Endothelial cell of umbilical vein (primary cell): ENCODE results near the gene PDE1A. TPM values are rescaled to one million over a fixed set of nuclear protein-coding genes. Genes with fewer than 3 reads are reported as not detected.

Experiments
- BruUV-seq: library from RNA; stranded (reverse); fragments of 400-500 nt; replicated peaks from 2 replicates; lab custom pipeline; 2021; lab: Mats Ljungman, UMichigan
- CTCF ChIA-PET: fragments of 300-600, 350-600 bp; sonication (Branson Sonifier 250); formaldehyde crosslinking; loops from one replicate; lab custom pipeline; 2021; ENCODE audit warnings: antibody characterized with exemption, inconsistent platforms; lab: Charles Lee
- POLR2A ChIA-PET: fragments of 300-600, 350-600 bp; sonication (Branson Sonifier 250); formaldehyde crosslinking; loops from one replicate; lab custom pipeline; 2021; ENCODE audit warnings: antibody characterized with exemption, inconsistent platforms; lab: Charles Lee
- DNase-seq: peaks from one replicate; pipeline ENCODE4 v3.0.0-alpha.2; 2011; ENCODE audit warnings: low read depth, low spot score
- FAIRE-seq: peaks from 2 replicates; lab custom pipeline; 2011; peaks lifted over from hg19 to GRCh38; lab: Jason Lieb, UNC
- H2AFZ ChIP-seq: 2 replicates; pipeline ENCODE4 v1.6.0; 2012; ENCODE audit warnings: low read depth, low read length, control low read depth, inconsistent platforms
- H3K27ac ChIP-seq: 2 replicates; pipeline ENCODE4 v1.5.1; 2011; ENCODE audit warnings: low read depth, mild to moderate bottlenecking, control low read depth, low read length, moderate library complexity; ENCODE audit not compliant: insufficient read depth
- H3K27me3 ChIP-seq, 2 experiments: 2 replicates each; pipeline versions ENCODE4 v1.6.0 to v1.6.1; 2011; ENCODE audit warnings: low read length in 2 of 2, mixed read lengths in 1 of 2; ENCODE audit not compliant: control insufficient read depth in 2 of 2, insufficient read depth in 2 of 2
- H3K36me3 ChIP-seq, 2 experiments: 2 replicates in 1 of 2; 3 replicates in 1 of 2; pipeline ENCODE4 v1.5.1; 2011; ENCODE audit warnings: low read length in 2 of 2, mild to moderate bottlenecking in 1 of 2, moderate library complexity in 1 of 2; ENCODE audit not compliant: control insufficient read depth in 2 of 2, insufficient read depth in 2 of 2; ENCODE audit errors: extremely low read depth in 1 of 2
- H3K4me1 ChIP-seq: 3 replicates; pipeline ENCODE4 v1.5.1; 2011; ENCODE audit warnings: mild to moderate bottlenecking, low read length; ENCODE audit not compliant: control insufficient read depth, insufficient read depth; ENCODE audit errors: extremely low read depth
- H3K4me2 ChIP-seq: 2 replicates; pipeline ENCODE4 v1.6.1; 2011; ENCODE audit warnings: low read length, control low read depth, mixed read lengths; ENCODE audit not compliant: insufficient read depth
- H3K4me3 ChIP-seq, 3 experiments: fragments of 200-600 bp in 1 of 3; sonication (generic), shearing (Covaris generic) in 1 of 3; replicated peaks in 1 of 3; 2 replicates each; pipeline ENCODE4 v1.5.1; 2011 to 2016; ENCODE audit warnings: control low read depth in 3 of 3, low read length in 3 of 3, mild to moderate bottlenecking in 2 of 3, inconsistent platforms in 1 of 3, low read depth in 1 of 3, moderate library complexity in 1 of 3; ENCODE audit not compliant: insufficient read depth in 1 of 3
- H3K79me2 ChIP-seq: 2 replicates; pipeline ENCODE4 v1.6.0; 2012; ENCODE audit warnings: low read length, inconsistent platforms; ENCODE audit not compliant: control insufficient read depth, insufficient read depth
- H3K9ac ChIP-seq: replicated peaks from 2 replicates; pipeline ENCODE3; 2011; ENCODE audit warnings: low read length, control low read depth; ENCODE audit not compliant: insufficient read depth; ENCODE audit errors: extremely low read depth
- H3K9me1 ChIP-seq: replicated peaks from 3 replicates; pipeline ENCODE4 v1.6.0; 2011; ENCODE audit warnings: mild to moderate bottlenecking, low read length; ENCODE audit not compliant: control insufficient read depth, insufficient read depth; ENCODE audit errors: extremely low read depth
- H3K9me3 ChIP-seq: replicated peaks from 2 replicates; pipeline ENCODE4 v1.5.1; 2012; ENCODE audit warnings: low read length, inconsistent platforms; ENCODE audit not compliant: control insufficient read depth, insufficient read depth
- H4K20me1 ChIP-seq: replicated peaks from 2 replicates; pipeline ENCODE3; 2011; ENCODE audit warnings: mild to moderate bottlenecking, low read length; ENCODE audit not compliant: control insufficient read depth, insufficient read depth; ENCODE audit errors: extremely low read depth
- EZH2 ChIP-seq: IDR thresholded peaks from 2 replicates; pipeline ENCODE4 v1.6.1; 2012; ENCODE audit warnings: borderline replicate concordance, low read depth, mild to moderate bottlenecking, moderate library complexity, low read length, inconsistent platforms; ENCODE audit not compliant: severe bottlenecking
- FOS ChIP-seq: IDR thresholded peaks from 2 replicates; pipeline ENCODE4 v1.6.1; 2011; ENCODE audit warnings: mild to moderate bottlenecking, low read length, moderate library complexity, borderline replicate concordance; ENCODE audit not compliant: insufficient read depth
- GATA2 ChIP-seq: IDR thresholded peaks from 2 replicates; pipeline ENCODE4 v1.7.0; 2011; ENCODE audit warnings: low read depth, mild to moderate bottlenecking, moderate library complexity, mixed read lengths, low read length; ENCODE audit not compliant: insufficient read length, insufficient read depth
- JUN ChIP-seq: IDR thresholded peaks from 2 replicates; pipeline ENCODE4 v1.6.1; 2011; ENCODE audit warnings: borderline replicate concordance, low read depth; ENCODE audit not compliant: insufficient read length, insufficient read depth
- MYC ChIP-seq: IDR thresholded peaks from one replicate; pipeline ENCODE4 v1.6.1; 2011; ENCODE audit warnings: mild to moderate bottlenecking, low read depth, low read length
- POLR2A ChIP-seq: IDR thresholded peaks from 2 replicates; pipeline ENCODE4 v1.6.1; 2012; ENCODE audit warnings: low read depth, mild to moderate bottlenecking, control low read depth, low read length
- POLR2AphosphoS5 ChIP-seq: IDR thresholded peaks from 2 replicates; pipeline ENCODE4 v1.6.1; 2012; ENCODE audit warnings: low read depth, mild to moderate bottlenecking, control low read depth, low read length, moderate library complexity; ENCODE audit not compliant: insufficient read depth
- dilution Hi-C: fragments of 300-500 bp; cut with MboI; formaldehyde crosslinking; loops from one replicate; pipeline ENCODE4 v1.15.0; 2019; ENCODE audit warnings: low sequenced_read_pairs; ENCODE audit not compliant: extremely low pct_ligation_motif_present
- intact Hi-C: fragments of 100-400 bp; cut with micrococcal nuclease; formaldehyde crosslinking; loops from one replicate; pipeline ENCODE4 v1.10.0; 2022
- polyA plus RNA-seq, 4 experiments: library from polyadenylated mRNA; depleted of rRNA in 3 of 4; stranded (reverse) in 3 of 4; unstranded in 1 of 4; fragments of >200 nt; gene quantifications; 2 replicates each; pipeline versions ENCODE4 v1.2.1 to v1.2.3, GENCODE V29; 2011 to 2012; ENCODE audit warnings: missing spikeins in 1 of 4
- total RNA-seq: library from RNA; stranded (reverse); gene quantifications from 2 replicates; pipeline ENCODE4 v1.2.3, GENCODE V29; 2021
- TF ChIP-seq, protein P1 (sequence below): IDR thresholded peaks from 2 replicates; pipeline ENCODE4 v1.6.1; 2011; ENCODE audit not compliant: insufficient read depth, insufficient read length
- TF ChIP-seq, protein P2 (sequence below), 2 donors: IDR thresholded peaks; 1 replicate in 1 of 2; 2 replicates in 1 of 2; pipeline ENCODE4 v1.5.1; 2011; ENCODE audit warnings: low read length in 2 of 2, mild to moderate bottlenecking in 2 of 2, moderate library complexity in 2 of 2, control low read depth in 1 of 2, inconsistent platforms in 1 of 2, low read depth in 1 of 2; ENCODE audit not compliant: insufficient read depth in 1 of 2; ENCODE audit errors: extremely low read depth in 1 of 2

Gene PDE1A
- total and polyA plus RNA-seq, 2 donors (not counting 3 experiments of a cell fraction or from before 2014, with no cell fraction given): 0.43 to 0.49 TPM

DNA sequence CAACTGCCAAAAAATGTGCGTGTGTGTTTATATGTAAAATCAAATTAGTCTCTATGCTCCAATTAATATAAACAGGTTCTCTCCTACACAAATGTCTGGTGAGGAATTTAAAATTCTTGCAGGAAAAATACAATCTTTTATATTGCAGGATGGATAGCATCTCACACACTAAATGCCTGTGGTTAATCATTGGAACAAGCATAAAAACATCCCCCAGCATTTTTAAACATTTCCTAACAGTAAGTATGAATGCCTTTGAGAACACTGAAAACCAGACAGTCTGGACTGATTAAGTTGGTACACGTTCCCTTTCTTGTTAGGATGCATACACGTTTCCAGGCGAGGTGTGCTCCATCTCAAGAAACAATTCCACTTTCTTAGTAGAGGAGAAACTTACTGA lies 29.9 kb upstream of the PDE1A start:
- Histone ChIP-seq H3K9ac (no peak overlapping the region), H3K9me1 (no peaks in the 10 kb centered on the region), H3K9me3 (no peaks in the 10 kb centered on the region), H3K4me3 (no peak overlapping the region), H3K4me2 (no peak overlapping the region), H3K27me3 (no peaks in the 10 kb centered on the region), H3K27ac (no peak overlapping the region), H3K4me1 (no peaks in the 10 kb centered on the region), H4K20me1 (no peaks in the 10 kb centered on the region), H3K79me2 (no peaks in the 10 kb centered on the region), H3K36me3 (no peaks in the 10 kb centered on the region), H2AFZ (no peak overlapping the region)
- intact Hi-C loops (no loop called here), dilution Hi-C loops (no loop called here)
- no peak for DNase-seq
- ChIA-PET CTCF (no interaction called here), POLR2A (no interaction called here)
- BruUV-seq: no TSS peak
- FAIRE-seq: no peak
- TF ChIP-seq FOS: no peak
- no peak for TF ChIP-seq MYC
- TF ChIP-seq, protein P1, sequence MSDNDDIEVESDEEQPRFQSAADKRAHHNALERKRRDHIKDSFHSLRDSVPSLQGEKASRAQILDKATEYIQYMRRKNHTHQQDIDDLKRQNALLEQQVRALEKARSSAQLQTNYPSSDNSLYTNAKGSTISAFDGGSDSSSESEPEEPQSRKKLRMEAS: no peak
- no peak for TF ChIP-seq POLR2A
- no peak for TF ChIP-seq POLR2AphosphoS5
- TF ChIP-seq, protein P2, sequence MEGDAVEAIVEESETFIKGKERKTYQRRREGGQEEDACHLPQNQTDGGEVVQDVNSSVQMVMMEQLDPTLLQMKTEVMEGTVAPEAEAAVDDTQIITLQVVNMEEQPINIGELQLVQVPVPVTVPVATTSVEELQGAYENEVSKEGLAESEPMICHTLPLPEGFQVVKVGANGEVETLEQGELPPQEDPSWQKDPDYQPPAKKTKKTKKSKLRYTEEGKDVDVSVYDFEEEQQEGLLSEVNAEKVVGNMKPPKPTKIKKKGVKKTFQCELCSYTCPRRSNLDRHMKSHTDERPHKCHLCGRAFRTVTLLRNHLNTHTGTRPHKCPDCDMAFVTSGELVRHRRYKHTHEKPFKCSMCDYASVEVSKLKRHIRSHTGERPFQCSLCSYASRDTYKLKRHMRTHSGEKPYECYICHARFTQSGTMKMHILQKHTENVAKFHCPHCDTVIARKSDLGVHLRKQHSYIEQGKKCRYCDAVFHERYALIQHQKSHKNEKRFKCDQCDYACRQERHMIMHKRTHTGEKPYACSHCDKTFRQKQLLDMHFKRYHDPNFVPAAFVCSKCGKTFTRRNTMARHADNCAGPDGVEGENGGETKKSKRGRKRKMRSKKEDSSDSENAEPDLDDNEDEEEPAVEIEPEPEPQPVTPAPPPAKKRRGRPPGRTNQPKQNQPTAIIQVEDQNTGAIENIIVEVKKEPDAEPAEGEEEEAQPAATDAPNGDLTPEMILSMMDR (IDR thresholded peaks at IDR 0.05; ENCODE audit: extremely low read depth in 1 of 2, insufficient read depth in 1 of 2, low read depth in 1 of 2, low read length in 2 of 2): no peak
- no peak for TF ChIP-seq JUN
- TF ChIP-seq GATA2: no peak
- no peak for TF ChIP-seq EZH2
